GM12891 (cell line): Measurements from ENCODE around the gene PTGFR.

Experiments used
- POLR2A ChIP-seq: IDR thresholded peaks from 2 replicates; pipeline ENCODE4 v1.6.1; 2011; ENCODE audit warnings: low read depth, low read length, control low read depth
- POLR2AphosphoS5 ChIP-seq: IDR thresholded peaks from 2 replicates; pipeline ENCODE4 v1.6.1; 2011; ENCODE audit warnings: low read depth, low read length, control low read depth
- POU2F2 ChIP-seq: IDR thresholded peaks from 2 replicates; pipeline ENCODE4 v1.6.1; 2011; ENCODE audit warnings: low read depth, mild to moderate bottlenecking, control low read depth, low read length, moderate library complexity

GRCh38 chr1:78468521-78468920 is 22.3 kb upstream of the PTGFR start:
- TF ChIP-seq POLR2A (no peak), POLR2AphosphoS5 (no peak), POU2F2 (no peak)
